ENCODE results near the gene KXD1. TPM values are rescaled to one million over a fixed set of nuclear protein-coding genes. Genes with fewer than 3 reads are reported as not detected.
A peak's percentile ranks its signal among the peaks of the same experiment; 100 is the strongest.
"Not testable (repeated sequence)": the region's sequence is repeated elsewhere in the genome, so short reads cannot be mapped to it uniquely, and the experiment has no call there.

Gene KXD1
- total and polyA plus RNA-seq, 5 experiments from 2014 or later: 68.3 to 97.9 (median 80.2) TPM

GRCh38 chr19:18594824-18595373 is 37.2 kb downstream of the KXD1 start:
- peak overlapping the region in 8 of 10 donors; percentile 48 to 89 (median 78) for H3K27ac Mint-ChIP-seq
- peaks cover 0 to 9% (median 0%) of the 10 kb centered on the region in 3 donors for H3K36me3 Mint-ChIP-seq
- no peak for DNase-seq
- peak in 1 of 2 donors; percentile 1 for ATAC-seq
- H3K27me3 Mint-ChIP-seq: peaks cover 0 to 8% (median 0%) of the 10 kb centered on the region in 5 donors
- H3K4me1 Mint-ChIP-seq: peaks cover 12 to 27% (median 25%) of the 10 kb centered on the region in 4 donors
- peak overlapping the region; percentile 64 to 91 (median 79) for H3K4me3 Mint-ChIP-seq
- H3K9me3 Mint-ChIP-seq: no peaks in the 10 kb centered on the region
- POLR2A ChIA-PET: interaction anchor here (0.7 to 4.4 kb wide), 3 partner anchors 17 to 253 kb away, joined by 3 to 19 read pairs (median 10); partner anchors contain the start of gene UBA52

GRCh38 chr19:18595475-18595874 is 37.8 kb downstream of the KXD1 start:
- Mint-ChIP-seq H3K4me1 (peaks cover 8 to 22% (median 20%) of the 10 kb centered on the region in 4 donors), H3K27ac (peak overlapping the region in 2 of 10 donors; percentile 21 to 25), H3K4me3 (peak overlapping the region in 9 of 10 donors; percentile 43 to 78 (median 64)), H3K36me3 (peaks cover 0 to 9% (median 0%) of the 10 kb centered on the region in 3 donors), H3K27me3 (peaks cover 0 to 14% (median 0%) of the 10 kb centered on the region in 5 donors), H3K9me3 (no peaks in the 10 kb centered on the region)
- DNase-seq (no peak), ATAC-seq (no peak)
- POLR2A ChIA-PET: interaction anchor here (4.4 kb wide), 1 partner anchor 252 kb away, joined by 19 read pairs; no protein-coding TSS in a partner anchor

GRCh38 chr19:18596752-18597157 is 39.1 kb downstream of the KXD1 start:
- ATAC-seq (no peak), DNase-seq (no peak)
- Mint-ChIP-seq H3K27ac (peak overlapping the region in 3 of 10 donors; percentile 43 to 63 (median 55)), H3K36me3 (peaks cover 0 to 2% (median 0%) of the 10 kb centered on the region in 3 donors), H3K27me3 (peaks cover 0 to 26% (median 4%) of the 10 kb centered on the region in 5 donors), H3K9me3 (no peaks in the 10 kb centered on the region), H3K4me1 (peaks cover 6 to 15% (median 14%) of the 10 kb centered on the region in 4 donors), H3K4me3 (no peak overlapping the region)
- POLR2A ChIA-PET: interaction anchor here (0.5 to 1.4 kb wide), 2 partner anchors 248 to 271 kb away, joined by 4 to 5 read pairs; no protein-coding TSS in a partner anchor

- Mint-ChIP-seq H3K4me1 (peaks cover 6 to 17% (median 16%) of the 10 kb centered on the region in 4 donors), H3K4me3 (no peak overlapping the region), H3K9me3 (no peaks in the 10 kb centered on the region), H3K27ac (no peak overlapping the region), H3K36me3 (peaks cover 0 to 1% (median 0%) of the 10 kb centered on the region in 3 donors), H3K27me3 (peaks cover 4 to 37% (median 13%) of the 10 kb centered on the region in 5 donors)
- DNase-seq: no peak
- POLR2A ChIA-PET: interaction anchor here (0.5 to 1.0 kb wide), 4 partner anchors 9 to 338 kb away, joined by 3 to 4 read pairs (median 4); partner anchors contain the start of gene REX1BD
- no peak for ATAC-seq
Observed at GRCh38 chr19:18597809-18598660, 40.4 kb downstream of the KXD1 start.

GRCh38 chr19:18599485-18599884 is 41.8 kb downstream of the KXD1 start:
- DNase-seq (no peak), ATAC-seq (no peak)
- POLR2A ChIA-PET: no interaction called here
- H3K4me1 Mint-ChIP-seq: peaks cover 6 to 20% (median 16%) of the 10 kb centered on the region in 4 donors
- H3K9me3 Mint-ChIP-seq: no peaks in the 10 kb centered on the region
- peaks cover 0 to 4% (median 0%) of the 10 kb centered on the region in 3 donors for H3K36me3 Mint-ChIP-seq
- H3K4me3 Mint-ChIP-seq: no peak overlapping the region
- H3K27me3 Mint-ChIP-seq: peaks cover 7 to 47% (median 19%) of the 10 kb centered on the region in 5 donors
- no peak overlapping the region for H3K27ac Mint-ChIP-seq

- not testable (repeated sequence) for H3K4me3 Mint-ChIP-seq, H3K36me3 Mint-ChIP-seq, H3K27ac Mint-ChIP-seq, H3K9me3 Mint-ChIP-seq, DNase-seq, ATAC-seq
- POLR2A ChIA-PET: interaction anchor here (1.3 kb wide), 1 partner anchor 12 kb away, joined by 5 read pairs; the partner anchor contains the start of gene REX1BD
- peaks cover 9 to 59% (median 27%) of the 10 kb centered on the region in 5 donors for H3K27me3 Mint-ChIP-seq
- H3K4me1 Mint-ChIP-seq: peaks cover 0 to 19% (median 12%) of the 10 kb centered on the region in 4 donors
Observed at GRCh38 chr19:18600692-18601397, 43.2 kb downstream of the KXD1 start.

- Mint-ChIP-seq H3K36me3 (peaks cover 0 to 7% (median 0%) of the 10 kb centered on the region in 3 donors), H3K4me3 (no peak overlapping the region), H3K27me3 (peaks cover 9 to 60% (median 27%) of the 10 kb centered on the region in 5 donors), H3K4me1 (peaks cover 0 to 19% (median 10%) of the 10 kb centered on the region in 4 donors), H3K9me3 (no peaks in the 10 kb centered on the region), H3K27ac (no peak overlapping the region)
- POLR2A ChIA-PET: no interaction called here
- no peak for ATAC-seq
- no peak for DNase-seq
Observed at GRCh38 chr19:18601875-18602274, 44.2 kb downstream of the KXD1 start.

GRCh38 chr19:18603255-18603957 is 45.7 kb downstream of the KXD1 start:
- ATAC-seq (peak; percentile 62 to 78), DNase-seq (no peak)
- Mint-ChIP-seq H3K27ac (peak overlapping the region in 1 of 10 donors; percentile 62), H3K4me3 (peak overlapping the region in 7 of 10 donors; percentile 12 to 69 (median 42)), H3K36me3 (peaks cover 0 to 9% (median 0%) of the 10 kb centered on the region in 3 donors), H3K4me1 (peaks cover 5 to 27% (median 15%) of the 10 kb centered on the region in 4 donors), H3K27me3 (peaks cover 9 to 74% (median 33%) of the 10 kb centered on the region in 5 donors), H3K9me3 (no peaks in the 10 kb centered on the region)
- POLR2A ChIA-PET: no interaction called here

GRCh38 chr19:18603958-18604819 is 46.5 kb downstream of the KXD1 start:
- H3K27me3 Mint-ChIP-seq: peaks cover 16 to 79% (median 41%) of the 10 kb centered on the region in 5 donors

GRCh38 chr19:18604820-18605159 is 47.1 kb downstream of the KXD1 start:
- no peak overlapping the region for H3K27ac Mint-ChIP-seq
- DNase-seq: no peak
- no peaks in the 10 kb centered on the region for H3K9me3 Mint-ChIP-seq
- peaks cover 6 to 37% (median 17%) of the 10 kb centered on the region in 4 donors for H3K4me1 Mint-ChIP-seq
- H3K27me3 Mint-ChIP-seq: peaks cover 20 to 80% (median 46%) of the 10 kb centered on the region in 5 donors
- POLR2A ChIA-PET: interaction anchor here (0.6 kb wide), 2 partner anchors 75 to 273 kb away, joined by 3 to 4 read pairs; no protein-coding TSS in a partner anchor
- peak overlapping the region in 1 of 10 donors; percentile 45 for H3K4me3 Mint-ChIP-seq
- ATAC-seq: no peak
- H3K36me3 Mint-ChIP-seq: peaks cover 0 to 9% (median 0%) of the 10 kb centered on the region in 3 donors

More at GRCh38 chr19:18603958-18604819, 46.5 kb downstream of the KXD1 start:
- POLR2A ChIA-PET: no interaction called here
- H3K36me3 Mint-ChIP-seq: peaks cover 0 to 9% (median 0%) of the 10 kb centered on the region in 3 donors
- ATAC-seq (peak in 1 of 2 donors; percentile 11), DNase-seq (no peak)
- no peak overlapping the region for H3K4me3 Mint-ChIP-seq
- H3K27ac Mint-ChIP-seq: no peak overlapping the region
- H3K4me1 Mint-ChIP-seq: peaks cover 6 to 34% (median 17%) of the 10 kb centered on the region in 4 donors
- H3K9me3 Mint-ChIP-seq: no peaks in the 10 kb centered on the region

GRCh38 chr19:18605196-18605545 is 47.5 kb downstream of the KXD1 start:
- POLR2A ChIA-PET: interaction anchor here (0.6 kb wide), 2 partner anchors 75 to 272 kb away, joined by 3 to 4 read pairs; no protein-coding TSS in a partner anchor
- DNase-seq: no peak
- H3K27ac Mint-ChIP-seq: peak overlapping the region in 3 of 10 donors; percentile 37 to 92 (median 63)
- H3K9me3 Mint-ChIP-seq: no peaks in the 10 kb centered on the region
- H3K4me1 Mint-ChIP-seq: peaks cover 6 to 37% (median 17%) of the 10 kb centered on the region in 4 donors
- H3K27me3 Mint-ChIP-seq: peaks cover 20 to 80% (median 46%) of the 10 kb centered on the region in 5 donors
- peak overlapping the region in 9 of 10 donors; percentile 22 to 76 (median 50) for H3K4me3 Mint-ChIP-seq
- peaks cover 0 to 9% (median 0%) of the 10 kb centered on the region in 3 donors for H3K36me3 Mint-ChIP-seq
- ATAC-seq: no peak

Data from naive thymus-derived CD8-positive, alpha-beta T cell (primary cell).